MCF 10A (cell line): Measurements from ENCODE around the gene KRTAP12-3. TPM values are rescaled to one million over a fixed set of nuclear protein-coding genes. Genes with fewer than 3 reads are reported as not detected.

Experiments used
- BruUV-seq: library from RNA; stranded (reverse); fragments of 400-500 nt; replicated peaks from 2 replicates; lab custom pipeline; 2021; lab: Mats Ljungman, UMichigan
- CTCF ChIA-PET: fragments of 300-600 bp; sonication (Branson Sonifier 250); formaldehyde crosslinking; extraction: SDS; loops from one replicate; lab custom pipeline; 2021; ENCODE audit warnings: antibody characterized with exemption, inconsistent platforms; lab: Yijun Ruan, JAX
- POLR2A ChIA-PET: fragments of 300-600, 350-650 bp; sonication (Branson Sonifier 250); formaldehyde crosslinking; extraction: SDS; loops from one replicate; lab custom pipeline; 2020; ENCODE audit warnings: antibody characterized with exemption, inconsistent platforms; lab: Yijun Ruan, JAX
- DNase-seq: peaks from one replicate; pipeline ENCODE4 v3.0.0-alpha.2; 2018; ENCODE audit not compliant: unreplicated experiment
- H3K27ac Mint-ChIP-seq: one replicate; pipeline ENCODE4 v1.8.0; 2022; ENCODE audit warnings: mild to moderate bottlenecking, low read depth, mixed read lengths; ENCODE audit not compliant: unreplicated experiment
- H3K27me3 Mint-ChIP-seq: one replicate; pipeline ENCODE4 v1.8.0; 2022; ENCODE audit warnings: mixed read lengths; ENCODE audit not compliant: insufficient read depth, unreplicated experiment
- H3K36me3 Mint-ChIP-seq: one replicate; pipeline ENCODE4 v1.8.0; 2022; ENCODE audit warnings: mild to moderate bottlenecking, moderate library complexity, mixed read lengths; ENCODE audit not compliant: insufficient read depth, unreplicated experiment
- H3K4me1 Mint-ChIP-seq: one replicate; pipeline ENCODE4 v1.8.0; 2022; ENCODE audit warnings: mixed read lengths; ENCODE audit not compliant: insufficient read depth, unreplicated experiment
- H3K4me3 Mint-ChIP-seq: one replicate; pipeline ENCODE4 v1.8.0; 2022; ENCODE audit warnings: mild to moderate bottlenecking, moderate library complexity, mixed read lengths; ENCODE audit not compliant: unreplicated experiment
- H3K9me3 Mint-ChIP-seq: one replicate; pipeline ENCODE4 v1.8.0; 2022; ENCODE audit warnings: mixed read lengths; ENCODE audit not compliant: unreplicated experiment
- intact Hi-C: fragments of 100-400 bp; cut with micrococcal nuclease; formaldehyde crosslinking; loops from 2 replicates; pipeline ENCODE4 v1.14.1; 2022
- total RNA-seq: library from RNA; stranded (reverse); gene quantifications from 2 replicates; pipeline ENCODE4 v1.2.3, GENCODE V29; 2022
- TF ChIP-seq, protein P1 (sequence below): fragments of 200-600 bp; IDR thresholded peaks from one replicate; pipeline ENCODE4 v1.8.0; 2022; ENCODE audit warnings: antibody characterized with exemption, mild to moderate bottlenecking; ENCODE audit not compliant: unreplicated experiment

The KRTAP12-3 gene
- total RNA-seq, 1 experiment from 2014 or later: not detected

DNA sequence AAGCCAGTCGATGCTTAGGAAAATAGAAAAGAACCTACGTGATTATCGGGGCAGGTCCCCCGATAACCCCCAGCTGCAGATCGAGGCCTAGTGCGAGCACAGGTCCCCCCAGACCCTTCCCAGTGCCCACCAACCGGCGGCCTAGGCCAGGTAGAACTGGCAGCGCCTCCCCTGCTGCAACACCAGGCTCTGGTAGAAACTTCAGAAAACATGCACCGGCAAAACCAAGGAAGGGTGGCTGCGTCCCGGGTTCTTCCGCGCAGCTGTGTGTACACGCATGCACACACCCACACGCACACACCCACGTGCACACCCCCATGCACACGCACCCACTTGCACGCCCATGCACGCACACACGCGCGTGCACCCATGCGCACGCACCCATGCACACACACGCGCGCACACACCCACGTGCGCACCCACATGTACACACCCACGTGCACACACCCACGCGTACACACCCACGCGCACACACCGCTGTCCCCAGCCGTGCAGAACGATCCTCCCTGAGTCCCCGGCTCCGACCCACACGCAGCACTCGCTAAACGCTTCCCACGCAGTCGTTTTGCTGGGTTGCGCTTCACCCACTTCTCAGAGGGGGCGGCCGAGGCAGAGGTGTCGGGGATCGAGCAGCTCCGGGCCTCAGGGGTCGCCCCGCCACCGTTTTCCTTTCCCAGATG, 48.4 kb downstream of the KRTAP12-3 start:
- no peak overlapping the region for H3K27ac Mint-ChIP-seq
- CTCF ChIA-PET: interaction anchor here (1.2 kb wide), 1 partner anchor 12 kb away, joined by 4 read pairs; no protein-coding TSS in a partner anchor
- POLR2A ChIA-PET: no interaction called here
- peaks cover 56% of the 10 kb centered on the region for H3K27me3 Mint-ChIP-seq
- intact Hi-C loops: no loop called here
- TF ChIP-seq, protein P1, sequence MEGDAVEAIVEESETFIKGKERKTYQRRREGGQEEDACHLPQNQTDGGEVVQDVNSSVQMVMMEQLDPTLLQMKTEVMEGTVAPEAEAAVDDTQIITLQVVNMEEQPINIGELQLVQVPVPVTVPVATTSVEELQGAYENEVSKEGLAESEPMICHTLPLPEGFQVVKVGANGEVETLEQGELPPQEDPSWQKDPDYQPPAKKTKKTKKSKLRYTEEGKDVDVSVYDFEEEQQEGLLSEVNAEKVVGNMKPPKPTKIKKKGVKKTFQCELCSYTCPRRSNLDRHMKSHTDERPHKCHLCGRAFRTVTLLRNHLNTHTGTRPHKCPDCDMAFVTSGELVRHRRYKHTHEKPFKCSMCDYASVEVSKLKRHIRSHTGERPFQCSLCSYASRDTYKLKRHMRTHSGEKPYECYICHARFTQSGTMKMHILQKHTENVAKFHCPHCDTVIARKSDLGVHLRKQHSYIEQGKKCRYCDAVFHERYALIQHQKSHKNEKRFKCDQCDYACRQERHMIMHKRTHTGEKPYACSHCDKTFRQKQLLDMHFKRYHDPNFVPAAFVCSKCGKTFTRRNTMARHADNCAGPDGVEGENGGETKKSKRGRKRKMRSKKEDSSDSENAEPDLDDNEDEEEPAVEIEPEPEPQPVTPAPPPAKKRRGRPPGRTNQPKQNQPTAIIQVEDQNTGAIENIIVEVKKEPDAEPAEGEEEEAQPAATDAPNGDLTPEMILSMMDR: no peak
- H3K9me3 Mint-ChIP-seq: no peaks in the 10 kb centered on the region
- DNase-seq: no peak
- no peaks in the 10 kb centered on the region for H3K4me1 Mint-ChIP-seq
- BruUV-seq: no TSS peak
- H3K36me3 Mint-ChIP-seq: no peaks in the 10 kb centered on the region
- no peak overlapping the region for H3K4me3 Mint-ChIP-seq

- H3K27me3 Mint-ChIP-seq: peaks cover 62% of the 10 kb centered on the region
Observed at GRCh38 chr21:44706706-44707581, 49.2 kb downstream of the KRTAP12-3 start.

More at GRCh38 chr21:44706706-44707581, 49.2 kb downstream of the KRTAP12-3 start:
- Mint-ChIP-seq H3K4me3 (no peak overlapping the region), H3K9me3 (no peaks in the 10 kb centered on the region), H3K4me1 (no peaks in the 10 kb centered on the region), H3K27ac (no peak overlapping the region), H3K36me3 (no peaks in the 10 kb centered on the region)
- TF ChIP-seq, protein P1: no peak
- BruUV-seq: no TSS peak
- intact Hi-C loops: no loop called here
- ChIA-PET POLR2A (no interaction called here), CTCF (interaction anchor here (0.5 to 1.2 kb wide), 2 partner anchors 12 to 285 kb away, joined by 3 to 4 read pairs; no protein-coding TSS in a partner anchor)
- no peak for DNase-seq

Other genes starting within 250 kb of the KRTAP12-3 start
- not detected in 2 replicates for gene LRRC3, start 202.4 kb upstream of the KRTAP12-3 start, total RNA-seq
- not detected in 2 replicates for gene KRTAP10-1, start 117.7 kb upstream of the KRTAP12-3 start, total RNA-seq
- gene KRTAP10-2, start 106.4 kb upstream of the KRTAP12-3 start, total RNA-seq: not detected in 2 replicates
- not detected in 2 replicates for gene KRTAP10-3, start 99.1 kb upstream of the KRTAP12-3 start, total RNA-seq
- gene KRTAP10-4, start 84.2 kb upstream of the KRTAP12-3 start, total RNA-seq: not detected in 2 replicates
- gene KRTAP10-5, start 77.3 kb upstream of the KRTAP12-3 start, total RNA-seq: not detected in 2 replicates
- not detected in 2 replicates for gene KRTAP10-6, start 65.4 kb upstream of the KRTAP12-3 start, total RNA-seq
- not detected in 2 replicates for gene KRTAP10-7, start 57.3 kb upstream of the KRTAP12-3 start, total RNA-seq
- not detected in 2 replicates for gene KRTAP10-8, start 45.9 kb upstream of the KRTAP12-3 start, total RNA-seq
- not detected in 2 replicates for gene KRTAP10-9, start 30.8 kb upstream of the KRTAP12-3 start, total RNA-seq
- gene KRTAP10-10, start 20.6 kb upstream of the KRTAP12-3 start, total RNA-seq: not detected in 2 replicates
- gene KRTAP10-11, start 11.5 kb upstream of the KRTAP12-3 start, total RNA-seq: not detected in 2 replicates
- not detected in 2 replicates for gene KRTAP12-4, start 3.3 kb upstream of the KRTAP12-3 start, total RNA-seq
- not detected in 2 replicates for gene KRTAP12-2, start 9.0 kb downstream of the KRTAP12-3 start, total RNA-seq
- gene KRTAP12-1, start 24.2 kb downstream of the KRTAP12-3 start, total RNA-seq: not detected in 2 replicates
- gene KRTAP10-12, start 39.2 kb downstream of the KRTAP12-3 start, total RNA-seq: not detected in 2 replicates
- gene TSPEAR, start 53.6 kb downstream of the KRTAP12-3 start, total RNA-seq: not detected in 2 replicates
- gene UBE2G2, start 143.9 kb downstream of the KRTAP12-3 start, total RNA-seq: 122 and 147 TPM in 2 replicates
- gene SUMO3, start 160.1 kb downstream of the KRTAP12-3 start, total RNA-seq: 59.5 and 62.3 TPM in 2 replicates
- 326 and 338 TPM in 2 replicates for gene PTTG1IP, start 215.8 kb downstream of the KRTAP12-3 start, total RNA-seq